ENCODE measurements around the gene USF2.

DNA sequence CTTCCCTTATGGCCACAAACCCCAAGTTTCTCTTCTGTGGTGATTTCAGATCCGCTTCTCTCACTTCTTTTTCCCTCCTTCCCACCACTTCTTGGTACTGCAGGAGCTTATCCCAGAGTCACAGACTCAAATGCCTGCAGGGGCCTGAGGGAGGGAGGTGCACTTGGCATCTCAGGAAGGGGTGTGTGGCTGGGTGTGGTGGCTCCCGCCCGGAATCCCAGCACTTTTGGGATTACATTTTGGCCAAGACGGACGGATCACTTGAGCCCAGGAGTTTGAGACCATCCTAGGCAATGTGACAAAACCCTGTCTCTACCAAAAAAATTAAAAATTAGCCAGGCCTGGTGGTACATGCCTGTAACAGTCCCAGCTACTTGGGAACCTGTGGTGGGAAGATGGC lies 5.6 kb downstream of the USF2 start:
- TF ChIP-seq, protein P1, sequence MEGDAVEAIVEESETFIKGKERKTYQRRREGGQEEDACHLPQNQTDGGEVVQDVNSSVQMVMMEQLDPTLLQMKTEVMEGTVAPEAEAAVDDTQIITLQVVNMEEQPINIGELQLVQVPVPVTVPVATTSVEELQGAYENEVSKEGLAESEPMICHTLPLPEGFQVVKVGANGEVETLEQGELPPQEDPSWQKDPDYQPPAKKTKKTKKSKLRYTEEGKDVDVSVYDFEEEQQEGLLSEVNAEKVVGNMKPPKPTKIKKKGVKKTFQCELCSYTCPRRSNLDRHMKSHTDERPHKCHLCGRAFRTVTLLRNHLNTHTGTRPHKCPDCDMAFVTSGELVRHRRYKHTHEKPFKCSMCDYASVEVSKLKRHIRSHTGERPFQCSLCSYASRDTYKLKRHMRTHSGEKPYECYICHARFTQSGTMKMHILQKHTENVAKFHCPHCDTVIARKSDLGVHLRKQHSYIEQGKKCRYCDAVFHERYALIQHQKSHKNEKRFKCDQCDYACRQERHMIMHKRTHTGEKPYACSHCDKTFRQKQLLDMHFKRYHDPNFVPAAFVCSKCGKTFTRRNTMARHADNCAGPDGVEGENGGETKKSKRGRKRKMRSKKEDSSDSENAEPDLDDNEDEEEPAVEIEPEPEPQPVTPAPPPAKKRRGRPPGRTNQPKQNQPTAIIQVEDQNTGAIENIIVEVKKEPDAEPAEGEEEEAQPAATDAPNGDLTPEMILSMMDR (IDR thresholded peaks at IDR 0.05), result no peak
- no peak for TF ChIP-seq POLR2AphosphoS5 (IDR thresholded peaks at IDR 0.05)
